ENCODE data around the gene LRRC3B. TPM values are rescaled to one million over a fixed set of nuclear protein-coding genes. Genes with fewer than 3 reads are reported as not detected.

LRRC3B gene
- total RNA-seq, 6 experiments from 2014 or later, result not detected

DNA sequence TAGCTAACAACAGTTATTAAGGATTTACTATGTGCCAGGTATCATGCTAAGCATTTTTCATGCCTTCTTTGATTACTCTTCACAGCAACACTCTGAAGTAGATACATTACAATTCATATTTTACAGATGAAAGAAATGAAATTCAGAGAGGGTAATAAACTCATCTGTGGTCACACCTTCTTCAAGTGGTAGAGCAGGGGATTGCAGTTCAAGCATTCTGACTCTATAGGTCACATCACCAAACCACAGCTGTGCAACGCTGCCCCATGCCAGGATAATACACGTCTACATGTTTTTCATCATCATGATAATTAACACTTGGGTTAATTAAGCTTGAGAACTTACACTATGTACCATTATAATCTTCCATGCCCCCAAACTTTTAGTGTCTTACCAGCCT, 98.5 kb downstream of the LRRC3B start:
- WGBS (ENCODE audit: insufficient coverage, low coverage, low lambda C conversion rate, missing lambda C conversion rate), result 42% methylated on average over 2 of the region's 2 CpGs
- ATAC-seq, result no peak
- DNase-seq, result no peak
- Histone ChIP-seq H3K27ac (no peak overlapping the region), H3K4me3 (no peak overlapping the region), H3K4me1 (no peaks in the 10 kb centered on the region), H3K36me3 (no peaks in the 10 kb centered on the region), H3K9me3 (no peaks in the 10 kb centered on the region), H3K27me3 (no peaks in the 10 kb centered on the region)
- TF ChIP-seq, protein P1, sequence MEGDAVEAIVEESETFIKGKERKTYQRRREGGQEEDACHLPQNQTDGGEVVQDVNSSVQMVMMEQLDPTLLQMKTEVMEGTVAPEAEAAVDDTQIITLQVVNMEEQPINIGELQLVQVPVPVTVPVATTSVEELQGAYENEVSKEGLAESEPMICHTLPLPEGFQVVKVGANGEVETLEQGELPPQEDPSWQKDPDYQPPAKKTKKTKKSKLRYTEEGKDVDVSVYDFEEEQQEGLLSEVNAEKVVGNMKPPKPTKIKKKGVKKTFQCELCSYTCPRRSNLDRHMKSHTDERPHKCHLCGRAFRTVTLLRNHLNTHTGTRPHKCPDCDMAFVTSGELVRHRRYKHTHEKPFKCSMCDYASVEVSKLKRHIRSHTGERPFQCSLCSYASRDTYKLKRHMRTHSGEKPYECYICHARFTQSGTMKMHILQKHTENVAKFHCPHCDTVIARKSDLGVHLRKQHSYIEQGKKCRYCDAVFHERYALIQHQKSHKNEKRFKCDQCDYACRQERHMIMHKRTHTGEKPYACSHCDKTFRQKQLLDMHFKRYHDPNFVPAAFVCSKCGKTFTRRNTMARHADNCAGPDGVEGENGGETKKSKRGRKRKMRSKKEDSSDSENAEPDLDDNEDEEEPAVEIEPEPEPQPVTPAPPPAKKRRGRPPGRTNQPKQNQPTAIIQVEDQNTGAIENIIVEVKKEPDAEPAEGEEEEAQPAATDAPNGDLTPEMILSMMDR (IDR thresholded peaks at IDR 0.05), result no peak
- no peak for TF ChIP-seq POLR2A (IDR thresholded peaks at IDR 0.05)
- intact Hi-C loops (cut with DNase I), result no loop called here

- Histone ChIP-seq H3K27ac (no peak overlapping the region), H3K9me3 (no peaks in the 10 kb centered on the region), H3K4me1 (no peaks in the 10 kb centered on the region), H3K4me3 (no peak overlapping the region), H3K36me3 (no peaks in the 10 kb centered on the region), H3K27me3 (no peaks in the 10 kb centered on the region)
- no peak for ATAC-seq
- intact Hi-C loops (cut with DNase I), result no loop called here
- 38% methylated on average over 1 of the region's 1 CpG for whole genome bisulfite sequencing (ENCODE audit: insufficient coverage, low coverage, low lambda C conversion rate, missing lambda C conversion rate)
- no peak for DNase-seq
- TF ChIP-seq, protein P1 (IDR thresholded peaks at IDR 0.05), result no peak
- no peak for TF ChIP-seq POLR2A (IDR thresholded peaks at IDR 0.05)
Observed at GRCh38 chr3:26731843-26732242, 109.3 kb downstream of the LRRC3B start.

GRCh38 chr3:26750263-26750662, 127.7 kb downstream of the LRRC3B start:
- DNase-seq (no peak), ATAC-seq (no peak)
- Histone ChIP-seq H3K4me3 (no peak overlapping the region), H3K9me3 (no peaks in the 10 kb centered on the region), H3K27me3 (no peaks in the 10 kb centered on the region), H3K36me3 (no peaks in the 10 kb centered on the region), H3K27ac (no peak overlapping the region), H3K4me1 (no peaks in the 10 kb centered on the region)
- intact Hi-C loops (cut with DNase I), result no loop called here
- TF ChIP-seq, protein P1 (IDR thresholded peaks at IDR 0.05), result no peak
- no peak for TF ChIP-seq POLR2A (IDR thresholded peaks at IDR 0.05)
- 44% methylated on average over 1 of the region's 2 CpGs for WGBS (ENCODE audit: insufficient coverage, low coverage, low lambda C conversion rate, missing lambda C conversion rate)

- 52% methylated on average over 2 of the region's 2 CpGs for WGBS (ENCODE audit: insufficient coverage, low coverage, low lambda C conversion rate, missing lambda C conversion rate)
- Histone ChIP-seq H3K9me3 (no peaks in the 10 kb centered on the region), H3K36me3 (no peaks in the 10 kb centered on the region), H3K27ac (no peak overlapping the region), H3K4me1 (no peaks in the 10 kb centered on the region), H3K27me3 (no peaks in the 10 kb centered on the region), H3K4me3 (no peak overlapping the region)
- no peak for ATAC-seq
- TF ChIP-seq, protein P1 (IDR thresholded peaks at IDR 0.05), result no peak
- no peak for TF ChIP-seq POLR2A (IDR thresholded peaks at IDR 0.05)
- intact Hi-C loops (cut with DNase I), result no loop called here
- DNase-seq, result no peak
Observed at GRCh38 chr3:26752466-26752865, 129.9 kb downstream of the LRRC3B start.

- ATAC-seq (no peak), DNase-seq (no peak)
- H3K36me3 ChIP-seq, result no peaks in the 10 kb centered on the region
- no peaks in the 10 kb centered on the region for H3K9me3 ChIP-seq
- no peaks in the 10 kb centered on the region for H3K27me3 ChIP-seq
- no peaks in the 10 kb centered on the region for H3K4me1 ChIP-seq
- no peak overlapping the region for H3K27ac ChIP-seq
- H3K4me3 ChIP-seq, result no peak overlapping the region
- TF ChIP-seq, protein P1 (IDR thresholded peaks at IDR 0.05), result no peak
- TF ChIP-seq POLR2A (IDR thresholded peaks at IDR 0.05), result no peak
- intact Hi-C loops (cut with DNase I), result no loop called here
Observed at GRCh38 chr3:26753095-26753494, 130.5 kb downstream of the LRRC3B start.

Measured in right lobe of liver (tissue), 6 donors.